HG03469 (cell line): ENCODE results near the gene DACT2.
"Not testable (repeated sequence)": the region's sequence is repeated elsewhere in the genome, so short reads cannot be mapped to it uniquely, and the experiment has no call there.

Experiments
- ATAC-seq: cut with Tn5 transposase; IDR thresholded peaks from one replicate; pipeline ENCODE4 v1.9.1; 2021; ENCODE audit warnings: mild to moderate bottlenecking, moderate library complexity, moderate number of reproducible peaks; ENCODE audit not compliant: unreplicated experiment

Gene DACT2, protein sequence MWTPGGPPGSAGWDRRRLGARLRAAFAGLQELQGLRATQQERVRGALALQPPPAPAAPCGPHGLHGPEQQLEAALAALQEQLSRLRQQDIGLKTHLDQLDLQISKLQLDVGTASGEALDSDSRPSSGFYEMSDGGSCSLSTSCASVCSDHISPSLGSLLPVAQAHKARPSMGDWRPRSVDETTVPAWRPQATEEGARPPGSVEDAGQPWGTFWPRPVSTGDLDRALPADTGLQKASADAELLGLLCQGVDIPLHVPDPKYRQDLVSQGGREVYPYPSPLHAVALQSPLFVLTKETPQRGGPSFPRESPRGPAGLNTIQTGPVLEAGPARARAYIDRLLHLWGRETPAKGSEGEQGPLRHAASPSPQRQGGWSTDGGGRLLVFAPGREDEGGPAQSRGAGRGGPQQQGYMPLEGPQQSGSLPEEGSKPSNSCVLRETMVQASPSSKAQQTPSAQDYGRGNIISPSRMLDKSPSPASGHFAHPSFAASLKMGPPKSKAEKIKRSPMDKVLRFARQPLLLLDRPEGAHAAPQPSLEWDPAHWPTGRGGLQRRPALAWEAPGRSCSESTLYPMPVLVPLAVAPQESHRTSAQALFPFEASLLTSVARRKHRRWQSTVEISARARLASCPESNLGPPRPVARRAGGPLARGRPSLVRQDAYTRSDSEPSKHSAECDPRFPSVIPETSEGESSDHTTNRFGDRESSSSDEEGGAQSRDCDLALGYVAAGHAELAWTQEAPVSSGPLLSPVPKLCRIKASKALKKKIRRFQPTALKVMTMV

DNA sequence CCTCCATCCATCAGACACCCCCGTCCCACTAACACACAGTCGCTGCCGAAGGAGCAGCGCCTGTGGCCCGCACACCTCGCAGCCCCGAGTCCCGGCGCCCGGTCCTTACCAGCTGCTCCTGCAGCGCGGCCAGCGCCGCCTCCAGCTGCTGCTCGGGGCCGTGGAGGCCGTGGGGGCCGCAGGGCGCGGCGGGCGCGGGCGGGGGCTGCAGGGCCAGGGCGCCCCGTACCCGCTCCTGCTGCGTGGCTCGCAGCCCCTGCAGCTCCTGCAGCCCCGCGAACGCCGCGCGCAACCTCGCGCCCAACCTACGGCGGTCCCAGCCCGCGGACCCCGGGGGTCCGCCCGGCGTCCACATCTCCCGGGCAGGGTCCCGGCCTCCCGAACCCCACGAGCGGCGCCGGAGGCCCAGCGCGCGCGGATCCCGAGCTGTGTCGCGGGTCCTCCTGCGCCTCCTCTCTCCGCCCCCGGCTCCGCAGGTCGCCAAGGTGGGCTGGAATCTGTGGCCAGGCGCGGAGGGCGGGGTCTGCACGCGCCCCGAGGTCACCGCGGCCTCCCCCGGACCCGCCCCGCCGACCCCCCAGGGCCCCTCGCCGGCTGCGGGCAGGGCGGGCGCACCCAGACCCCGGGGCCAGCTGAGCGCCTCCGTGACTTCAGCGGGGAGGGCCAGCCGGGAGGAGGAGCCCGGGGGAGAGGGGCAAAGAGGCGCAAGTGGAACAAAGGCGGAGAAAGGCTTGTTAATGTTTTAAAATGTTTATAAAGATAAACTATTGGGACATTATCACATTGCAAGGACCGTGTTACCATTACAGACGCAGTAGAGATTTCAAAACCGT lies at the start of gene DACT2:
DACT2 (minus strand) TSS at position 499 of the 833 bp plus-strand sequence; CDS start at position 355, 144 bp downstream.
- ATAC-seq = no peak

DNA sequence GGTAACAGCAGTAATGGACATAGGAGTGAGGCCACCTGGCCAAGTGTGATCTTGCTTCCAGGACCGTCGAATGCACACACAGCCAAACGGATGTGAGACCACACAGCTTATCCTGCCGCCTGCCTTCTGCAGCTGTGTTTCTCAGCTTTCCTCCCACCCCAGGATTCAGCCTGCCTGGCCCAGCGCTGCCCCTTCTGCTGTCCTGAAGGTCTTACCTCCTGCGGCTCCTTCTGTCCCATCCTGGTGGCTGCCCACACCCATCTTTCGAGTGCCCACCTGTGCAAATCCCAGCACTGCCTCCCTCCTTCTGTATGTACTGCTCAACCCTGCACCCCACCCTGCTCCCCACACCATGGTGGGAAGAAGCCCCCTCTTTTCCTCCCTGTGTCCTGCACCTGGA lies 49.4 kb upstream of the DACT2 start:
- no peak for ATAC-seq

DNA sequence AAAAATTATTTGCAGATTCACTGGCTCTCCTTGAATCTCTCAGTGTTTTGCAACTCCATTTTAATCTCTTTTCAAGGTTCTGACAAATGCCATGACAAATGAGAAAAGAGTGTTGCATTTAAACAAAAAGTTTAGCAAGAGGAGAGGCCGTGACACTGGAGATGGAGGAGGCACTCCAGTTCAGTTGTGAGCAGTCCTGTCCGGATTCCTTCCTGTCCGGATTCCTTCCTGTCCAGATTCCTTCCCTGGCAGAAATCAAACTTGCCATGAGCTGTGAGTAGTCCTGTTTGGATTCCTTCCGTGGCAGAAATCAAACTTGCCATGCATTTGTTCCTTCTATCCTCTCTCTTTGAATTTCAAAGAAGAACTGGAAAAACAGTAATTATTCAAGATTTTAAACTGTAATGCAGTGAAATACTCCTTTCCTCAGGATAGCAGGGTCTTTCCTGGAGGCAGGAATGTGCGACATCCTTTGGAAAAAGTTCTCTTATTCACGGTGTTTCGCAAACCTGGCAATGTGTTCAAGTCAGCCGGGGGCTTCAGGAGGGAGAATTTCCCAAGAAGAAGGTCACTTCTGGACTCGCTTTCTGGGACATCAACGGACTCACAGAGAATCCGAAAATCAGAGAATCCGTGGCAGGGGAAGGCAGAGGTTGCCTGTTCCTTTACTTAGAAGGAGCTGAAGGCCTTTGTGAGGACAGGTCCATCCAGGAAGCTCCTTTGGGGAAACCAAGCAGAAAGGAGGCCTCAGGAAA lies 48.7 kb upstream of the DACT2 start:
- no peak for ATAC-seq

DNA sequence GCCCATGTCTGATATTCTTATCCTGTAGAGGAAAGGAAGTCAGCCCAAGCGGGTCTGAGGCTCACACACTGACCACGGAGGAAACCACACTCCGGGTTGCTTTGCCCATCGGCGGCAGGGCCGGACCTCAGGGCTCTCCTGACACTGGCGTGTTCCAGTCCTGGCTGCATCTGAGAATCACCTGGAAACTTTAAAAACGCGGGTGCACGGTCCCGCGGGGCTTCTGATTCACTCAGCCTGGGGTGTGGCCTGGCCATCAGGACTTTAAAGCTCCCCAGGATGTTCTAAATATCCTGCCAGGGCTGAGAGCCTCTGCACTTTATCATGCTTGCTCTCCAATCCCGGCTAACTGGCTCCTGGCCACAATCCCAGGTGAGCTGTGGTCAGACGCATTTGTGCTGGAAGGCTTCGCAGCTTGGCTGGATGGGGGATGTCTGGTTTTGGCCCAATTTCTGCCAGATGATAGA lies 47.7 kb upstream of the DACT2 start:
- no peak for ATAC-seq

DNA sequence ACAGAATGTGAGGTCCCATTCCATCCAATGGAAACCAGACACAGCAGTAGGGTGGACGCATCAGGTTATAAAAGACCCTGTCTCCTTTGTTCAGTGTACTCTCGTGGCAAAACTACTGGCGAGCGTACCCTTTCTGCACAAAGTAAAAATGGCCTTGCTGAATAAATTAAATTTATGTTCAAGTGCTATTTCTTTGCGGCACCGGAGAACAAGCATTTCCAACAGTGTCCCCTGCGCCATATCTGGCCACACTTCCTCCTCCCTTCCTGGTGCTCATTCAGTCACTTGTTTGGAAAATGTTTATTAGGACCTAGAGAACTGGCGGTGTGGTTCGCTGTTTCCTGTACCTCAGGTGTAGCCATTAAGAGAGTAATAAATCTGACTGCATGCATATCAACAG lies 46.9 kb upstream of the DACT2 start:
- ATAC-seq = no peak

DNA sequence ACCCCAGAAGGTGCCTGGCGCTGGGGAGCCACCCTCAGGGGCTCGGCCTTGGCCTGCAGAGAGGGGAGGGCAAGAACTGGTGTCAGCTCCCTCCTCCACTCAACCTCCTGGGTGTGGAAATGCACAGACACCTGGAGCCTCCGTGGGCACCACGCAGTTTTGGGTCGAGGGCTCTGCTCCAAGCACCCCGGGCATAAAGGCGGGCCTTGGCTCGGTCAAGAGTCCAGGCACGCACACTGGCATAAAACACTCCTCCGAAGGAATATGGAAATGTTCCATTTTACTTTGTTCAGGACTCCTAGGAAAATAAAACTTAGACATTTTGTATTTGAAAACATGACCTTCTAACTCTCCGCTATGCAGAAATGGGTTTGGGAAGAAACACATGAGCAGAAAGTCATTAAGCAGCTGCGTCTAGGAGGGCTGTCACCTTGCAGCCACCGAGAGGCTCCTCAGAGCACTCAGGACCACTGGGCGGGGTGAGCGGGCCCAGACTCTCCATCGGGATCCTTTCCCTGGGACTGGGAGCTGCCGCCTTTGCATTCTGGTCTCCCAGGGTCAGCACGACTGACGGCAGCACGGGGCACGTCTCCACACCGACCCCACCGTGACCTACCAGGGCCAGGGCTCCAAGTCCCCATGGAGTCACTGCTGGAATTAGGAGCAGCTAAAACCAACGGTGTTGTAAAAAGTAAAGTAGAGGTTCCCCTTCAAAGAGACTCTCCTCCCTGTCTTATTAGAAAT lies 46.0 kb upstream of the DACT2 start:
- no peak for ATAC-seq

DNA sequence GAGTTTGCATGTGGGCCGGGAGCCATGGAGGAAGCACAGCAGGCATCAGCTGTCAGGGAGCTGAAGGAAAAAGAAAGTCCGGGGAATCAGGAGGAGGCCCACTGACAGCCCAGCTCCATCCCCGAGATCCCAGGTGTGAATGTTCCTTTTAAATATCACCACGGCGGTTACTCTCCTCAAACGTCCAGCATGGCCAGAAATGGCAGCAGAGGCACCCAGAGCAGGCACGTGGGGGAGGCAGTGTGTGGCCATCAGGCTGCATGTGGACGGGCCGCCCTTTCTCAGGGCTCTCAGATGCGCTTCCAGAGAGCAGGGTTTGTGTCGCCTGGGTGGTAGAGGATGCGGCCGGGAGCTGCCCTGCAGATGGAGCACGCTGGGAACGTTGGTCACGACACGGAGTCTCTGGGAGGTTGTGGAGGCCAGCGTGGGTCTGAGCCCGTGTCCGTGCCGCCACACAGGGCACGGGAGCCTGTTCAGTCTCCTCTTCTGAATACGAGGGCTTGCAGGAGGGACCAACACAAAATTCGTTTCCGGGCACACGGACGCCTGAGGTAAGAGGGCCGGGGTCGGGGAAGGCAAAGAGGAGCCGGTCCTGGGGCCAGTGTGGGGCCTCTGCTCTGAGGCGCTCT lies 45.3 kb upstream of the DACT2 start:
- ATAC-seq = no peak

DNA sequence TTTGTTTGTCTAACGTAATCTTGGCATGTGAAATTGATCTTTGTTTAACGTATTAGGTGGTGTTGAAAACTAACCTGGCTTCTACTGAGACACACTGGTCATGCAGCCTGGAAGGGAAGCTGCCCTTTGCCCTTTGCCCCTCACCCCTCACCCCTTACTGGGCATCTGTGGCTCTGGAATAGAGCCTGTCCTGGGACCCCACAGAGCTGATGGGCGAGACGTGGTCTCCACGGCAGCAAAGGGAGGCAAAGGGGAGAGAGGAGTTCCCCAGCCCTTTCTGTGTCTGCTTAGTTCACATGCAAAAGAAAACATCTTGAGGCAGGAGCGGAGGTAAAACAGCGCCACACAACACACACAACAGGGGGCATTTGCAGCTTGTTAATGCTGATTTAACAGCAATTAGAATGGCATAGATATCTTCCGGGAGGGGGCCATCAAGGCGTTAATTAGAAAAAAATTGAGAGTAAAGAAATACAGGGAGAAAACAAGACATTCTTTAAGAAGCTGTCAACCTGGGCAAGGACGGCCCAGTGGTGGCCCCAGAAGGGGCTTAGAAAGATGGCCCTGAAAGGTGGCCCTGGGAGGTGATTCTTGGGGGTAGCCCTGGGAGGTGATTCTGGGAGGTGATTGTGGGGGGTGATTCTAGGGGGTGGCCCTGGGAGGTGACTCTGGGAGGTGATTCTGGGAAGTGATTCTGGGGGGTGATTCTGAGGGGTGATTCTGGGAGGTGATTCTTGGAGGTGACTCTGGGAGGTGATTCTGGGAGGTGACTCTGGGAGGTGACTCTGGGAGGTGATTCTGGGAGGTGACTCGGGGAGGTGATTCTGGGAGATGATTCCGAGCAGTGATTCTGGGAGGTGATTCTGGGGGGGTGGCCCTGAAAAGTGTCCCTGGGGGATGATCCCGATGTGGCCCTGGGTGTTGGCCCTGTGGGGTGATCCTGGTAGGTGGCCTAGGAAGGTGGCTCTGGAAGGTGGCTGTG lies 44.5 kb upstream of the DACT2 start:
- ATAC-seq = no peak

DNA sequence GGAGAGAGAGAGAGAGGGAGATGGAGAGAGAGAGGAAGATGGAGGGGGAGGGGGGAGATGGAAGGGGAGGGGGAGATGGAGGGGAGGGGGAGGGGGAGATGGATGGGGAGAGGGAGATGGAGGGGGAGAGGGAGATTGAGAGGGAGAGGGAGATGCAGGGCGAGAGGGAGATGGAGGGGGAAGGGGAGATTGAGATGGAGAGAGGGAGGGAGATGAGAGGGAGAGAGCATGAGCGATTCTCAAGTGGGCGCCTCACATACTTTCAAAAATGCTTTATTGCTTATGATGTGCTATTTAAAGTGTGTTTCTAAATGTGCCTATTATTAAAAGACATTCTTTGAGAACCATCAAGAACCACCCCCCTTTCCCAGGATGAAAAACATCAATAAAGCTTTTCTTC lies 43.7 kb upstream of the DACT2 start:
- ATAC-seq = no peak

DNA sequence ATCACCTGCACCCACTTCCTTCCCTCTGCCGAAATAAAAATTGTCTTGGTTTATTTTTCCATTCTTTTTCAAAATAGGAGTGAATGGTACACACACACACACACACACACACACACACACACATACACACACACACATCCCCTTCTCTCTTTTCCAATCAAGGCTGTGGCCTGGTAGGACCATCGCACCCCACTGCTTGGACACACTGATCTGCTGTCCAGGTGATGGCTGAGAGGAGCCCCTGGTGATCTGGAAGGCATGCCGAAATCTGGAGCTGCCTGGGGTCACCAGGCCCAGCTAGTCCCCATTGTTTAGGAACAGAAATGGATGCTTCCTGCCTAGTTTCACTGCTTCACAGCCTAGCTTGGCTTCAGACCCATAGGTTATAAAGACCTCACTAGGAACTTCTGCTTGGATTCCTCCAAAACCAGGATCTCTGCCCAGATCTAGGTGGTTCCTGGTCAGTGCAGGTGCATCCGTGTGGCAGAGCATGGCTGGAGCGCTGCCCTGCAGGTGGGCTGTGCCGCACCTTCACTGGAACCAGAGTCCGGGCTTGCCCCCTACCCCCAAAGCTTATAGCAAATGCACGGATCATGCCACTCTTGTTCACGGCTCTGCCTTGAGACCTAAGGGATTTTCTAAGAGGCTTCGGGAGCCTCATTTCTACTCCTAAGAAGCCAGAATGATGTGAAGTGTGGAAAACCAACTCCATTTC lies 42.9 kb upstream of the DACT2 start:
- ATAC-seq = no peak

DNA sequence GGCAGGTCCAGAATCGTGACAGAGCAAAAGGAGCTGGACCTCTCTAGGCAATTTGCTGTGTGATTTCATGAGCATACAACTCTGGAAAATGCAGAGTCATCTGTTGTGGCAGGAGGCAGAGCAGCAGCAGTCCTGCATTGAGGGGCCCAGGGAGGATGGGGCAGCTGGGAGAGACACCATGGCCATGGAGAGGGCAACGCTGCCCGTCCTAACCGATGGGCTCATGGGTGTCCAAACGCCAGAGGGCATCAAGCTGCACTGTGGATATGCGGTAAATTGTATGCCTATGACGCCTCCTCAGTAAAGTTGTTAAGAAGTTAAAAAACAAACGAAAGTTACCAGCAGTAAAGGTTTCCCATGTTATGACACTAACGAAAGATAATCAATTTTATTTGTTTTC lies 42.2 kb upstream of the DACT2 start:
- ATAC-seq = no peak

DNA sequence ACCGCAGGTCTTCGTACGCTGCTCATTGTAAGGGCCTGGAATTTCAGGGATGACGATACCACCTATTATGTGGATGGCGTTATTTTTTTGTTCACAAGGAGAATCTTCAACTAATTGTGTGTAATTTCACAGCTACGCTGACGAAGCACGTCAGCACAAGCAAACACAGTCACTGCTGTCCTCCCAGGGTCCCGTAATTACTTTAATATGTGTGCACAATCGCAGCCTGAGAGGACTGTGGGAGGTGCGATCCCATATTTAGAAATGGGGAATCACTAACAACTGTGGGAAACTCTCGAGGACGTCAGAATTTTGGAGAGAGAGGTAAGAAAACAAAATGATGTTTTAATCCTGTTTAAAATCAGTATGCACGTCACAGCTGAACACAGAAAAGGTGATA lies 40.2 kb upstream of the DACT2 start:
- no peak for ATAC-seq

DNA sequence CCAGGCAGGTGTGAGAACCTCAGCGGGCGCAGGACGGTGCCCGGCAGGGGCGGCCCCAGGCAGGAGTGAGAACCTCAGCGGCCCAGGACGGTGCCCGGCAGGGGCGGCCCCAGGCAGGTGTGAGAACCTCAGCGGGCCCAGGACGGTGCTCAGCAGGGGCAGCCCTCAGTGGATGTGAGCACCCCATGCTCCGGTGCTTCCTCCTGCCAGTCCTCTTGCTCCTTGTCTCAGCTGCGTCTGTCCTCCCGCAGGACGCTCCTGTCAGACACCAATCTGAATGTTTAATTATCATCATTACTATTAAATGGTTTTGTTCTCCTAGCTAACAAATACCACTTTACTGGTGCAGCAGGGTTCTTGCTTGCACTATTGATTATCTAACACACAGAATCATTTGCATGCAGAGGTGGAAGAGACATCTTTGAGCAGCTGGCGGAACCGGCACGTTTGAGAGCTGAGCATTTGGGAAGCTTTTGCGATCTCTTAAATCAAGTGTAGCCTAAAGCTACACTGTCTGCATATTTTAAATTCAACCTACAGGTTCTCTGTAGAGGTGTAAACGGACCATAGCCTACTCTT lies 39.4 kb upstream of the DACT2 start:
- ATAC-seq = no peak

DNA sequence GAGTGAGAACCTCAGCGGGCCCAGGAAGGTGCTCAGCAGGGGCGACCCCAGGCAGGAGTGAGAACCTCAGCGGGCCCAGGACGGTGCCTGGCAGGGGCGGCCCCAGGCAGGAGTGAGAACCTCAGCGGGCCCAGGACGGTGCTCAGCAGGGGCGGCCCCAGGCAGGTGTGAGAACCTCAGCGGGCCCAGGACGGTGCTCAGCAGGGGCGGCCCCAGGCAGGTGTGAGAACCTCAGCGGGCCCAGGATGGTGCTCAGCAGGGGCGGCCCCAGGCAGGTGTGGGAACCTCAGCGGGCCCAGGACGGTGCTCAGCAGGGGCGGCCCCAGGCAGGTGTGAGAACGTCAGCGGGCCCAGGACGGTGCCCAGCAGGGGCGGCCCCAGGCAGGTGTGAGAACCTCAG lies 37.3 kb upstream of the DACT2 start:
- ATAC-seq = not testable (repeated sequence)

DNA sequence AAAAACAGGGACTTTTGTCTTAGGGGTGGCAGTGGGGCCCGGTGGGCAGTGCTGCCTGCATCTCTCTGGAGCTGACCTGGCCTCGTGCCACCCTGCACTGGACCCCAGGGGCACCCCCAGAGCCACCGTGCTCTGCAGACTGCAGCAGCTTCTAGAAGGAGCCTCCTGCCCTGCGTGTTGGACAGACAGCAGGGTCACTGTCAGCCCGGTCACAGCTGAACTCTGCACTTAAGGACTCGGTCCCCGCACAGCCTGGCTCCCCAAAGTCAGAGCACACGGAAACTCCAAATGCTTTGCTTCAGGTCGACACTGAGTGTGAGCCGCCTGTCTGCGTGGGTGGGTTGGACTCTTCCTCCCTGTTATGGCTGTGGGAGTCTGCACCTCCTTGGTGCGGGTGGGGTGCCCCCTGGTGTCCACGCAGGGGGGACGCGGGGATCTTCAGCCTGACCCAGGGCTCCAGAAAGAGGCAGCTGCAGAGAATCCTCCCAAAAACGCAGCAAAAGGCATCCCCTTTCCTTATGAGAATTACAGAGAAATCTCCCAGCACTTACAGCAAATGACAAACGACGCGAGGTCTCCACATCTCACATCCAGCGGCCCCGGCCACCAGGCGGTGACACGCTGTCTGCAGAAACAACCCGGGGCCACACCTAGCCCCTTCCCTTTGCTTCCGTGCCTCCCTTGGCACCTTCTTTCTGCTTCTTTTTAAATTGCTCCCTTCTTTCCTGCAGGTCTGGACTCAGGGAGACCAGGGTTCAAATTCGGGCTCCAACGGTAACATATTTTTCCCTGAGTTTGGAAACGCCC lies 36.3 kb upstream of the DACT2 start:
- no peak for ATAC-seq

DNA sequence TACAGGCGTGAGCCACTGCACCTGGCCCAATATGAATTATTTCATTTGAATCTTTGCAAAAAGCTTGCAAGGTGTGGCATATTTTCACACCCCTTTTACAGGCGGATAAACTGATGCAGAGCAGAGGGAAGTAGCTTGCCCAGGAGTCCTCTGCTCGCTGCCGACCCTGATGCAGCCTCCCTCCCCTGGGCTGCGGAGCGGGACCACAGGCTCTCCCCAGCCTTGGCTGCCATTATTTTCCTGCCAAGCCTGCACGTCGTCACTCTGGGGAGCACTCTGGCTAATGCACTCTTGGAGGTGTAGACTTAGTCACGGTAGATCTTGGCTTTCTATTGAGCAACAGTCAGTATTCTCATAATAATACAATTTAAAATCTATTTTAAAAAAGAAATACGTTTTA lies 34.8 kb upstream of the DACT2 start:
- ATAC-seq = no peak
